ENCODE data around the gene USP47.

USP47 gene

GRCh38 chr11:12003815-12004214 lies 162.0 kb downstream of the USP47 start (continued):
- no peak for TF ChIP-seq PRDM2 (tag by site-specific recombination; IDR thresholded peaks at IDR 0.05; ENCODE audit: borderline replicate concordance)
- TF ChIP-seq ZNF132 (tag by site-specific recombination; IDR thresholded peaks at IDR 0.05; ENCODE audit: borderline replicate concordance) = no peak
- TF ChIP-seq ZNF585B (tag by site-specific recombination; IDR thresholded peaks at IDR 0.05) = no peak
- no peak for TF ChIP-seq ZNF473 (tag by site-specific recombination; IDR thresholded peaks at IDR 0.05)
- no peak for TF ChIP-seq ZNF140 (tag by site-specific recombination; IDR thresholded peaks at IDR 0.05)
- no peak for TF ChIP-seq ZNF350 (tag by site-specific recombination; IDR thresholded peaks at IDR 0.05)
- TF ChIP-seq ZBTB20 (tag by site-specific recombination; IDR thresholded peaks at IDR 0.05) = no peak
- TF ChIP-seq ZNF280C (tag by site-specific recombination; IDR thresholded peaks at IDR 0.05) = no peak
- no peak for TF ChIP-seq MYNN (tag by site-specific recombination; IDR thresholded peaks at IDR 0.05; ENCODE audit: borderline replicate concordance)

GRCh38 chr11:12005061-12005460 lies 163.3 kb downstream of the USP47 start:
- no peaks in the 10 kb centered on the region for H3K9me3 ChIP-seq (ENCODE audit: control insufficient read depth, insufficient read depth, low read depth, low read length)
- POLR2A ChIA-PET = no interaction called here
- TF ChIP-seq ZNF146 (tag by site-specific recombination; IDR thresholded peaks at IDR 0.05) = no peak
- TF ChIP-seq WT1 (tag by site-specific recombination; IDR thresholded peaks at IDR 0.05) = no peak
- TF ChIP-seq ZNF362 (tag by site-specific recombination; IDR thresholded peaks at IDR 0.05) = no peak
- no peak overlapping the region for H3K27ac ChIP-seq (ENCODE audit: extremely low read depth, low read depth, low read length)
- no peak overlapping the region for H3K4me3 ChIP-seq (ENCODE audit: low read depth, low read length)
- H3K36me3 ChIP-seq (ENCODE audit: control insufficient read depth in 2 of 2, insufficient read depth in 1 of 2, low read length in 2 of 2) = peaks cover 0 to 4% of the 10 kb centered on the region in 2 experiments; a peak in 1 of 3 replicates
- CTCF ChIA-PET = interaction anchor here (0.7 to 1.2 kb wide), 3 partner anchors 42 to 155 kb away, joined by 3 to 6 read pairs (median 3); no protein-coding TSS in a partner anchor
- H3K4me1 ChIP-seq (ENCODE audit: control insufficient read depth, insufficient read depth, low read length) = no peaks in the 10 kb centered on the region

GRCh38 chr11:12005476-12005875 lies 163.7 kb downstream of the USP47 start:
- Histone ChIP-seq H3K36me3 (ENCODE audit: control insufficient read depth in 2 of 2, insufficient read depth in 1 of 2, low read length in 2 of 2) (peaks cover 0 to 4% of the 10 kb centered on the region in 2 experiments; a peak in 1 of 3 replicates), H3K4me3 (ENCODE audit: low read depth, low read length) (no peak overlapping the region), H3K4me1 (ENCODE audit: control insufficient read depth, insufficient read depth, low read length) (no peaks in the 10 kb centered on the region), H3K27ac (ENCODE audit: extremely low read depth, low read depth, low read length) (no peak overlapping the region), H3K9me3 (ENCODE audit: control insufficient read depth, insufficient read depth, low read depth, low read length) (no peaks in the 10 kb centered on the region)
- CTCF ChIA-PET = interaction anchor here (0.6 to 1.2 kb wide), 2 partner anchors 10 to 42 kb away, joined by 3 to 6 read pairs; no protein-coding TSS in a partner anchor
- POLR2A ChIA-PET = no interaction called here
- TF ChIP-seq PRDM10 (tag by site-specific recombination; IDR thresholded peaks at IDR 0.05) (no peak), ZNF426 (tag by site-specific recombination; IDR thresholded peaks at IDR 0.05) (no peak), ZNF26 (tag by site-specific recombination; IDR thresholded peaks at IDR 0.05) (no peak), SALL2 (tag by site-specific recombination; IDR thresholded peaks at IDR 0.05; ENCODE audit: borderline replicate concordance) (no peak), YY2 (tag by site-specific recombination; IDR thresholded peaks at IDR 0.05) (no peak), ZNF600 (tag by site-specific recombination; IDR thresholded peaks at IDR 0.05) (no peak), ZNF561 (tag by site-specific recombination; IDR thresholded peaks at IDR 0.05; ENCODE audit: borderline replicate concordance) (no peak)

All from HEK293 (cell line).